HEK293 (cell line): ENCODE measurements around the gene SKI.

Source experiments
- YY1 ChIP-seq: fragments of 450-650 bp; formaldehyde crosslinking; IDR thresholded peaks from 2 replicates; pipeline ENCODE4 v1.5.1; 2018; ENCODE audit warnings: missing biosample characterization, missing genetic modification characterization
- ZBTB11 ChIP-seq: fragments of 450-650 bp; formaldehyde crosslinking; conservative IDR thresholded peaks from 2 replicates; pipeline ENCODE4 v1.5.1; 2016; ENCODE audit warnings: low read depth, missing biosample characterization, missing genetic modification characterization
- ZEB2 ChIP-seq: fragments of 450-650 bp; formaldehyde crosslinking; IDR thresholded peaks from 2 replicates; pipeline ENCODE4 v1.5.1; 2016; ENCODE audit warnings: missing biosample characterization, missing genetic modification characterization
- ZNF138 ChIP-seq: fragments of 450-650 bp; formaldehyde crosslinking; IDR thresholded peaks from 2 replicates; pipeline ENCODE4 v1.5.1; 2016; ENCODE audit warnings: missing biosample characterization, missing genetic modification characterization, borderline replicate concordance
- ZNF433 ChIP-seq: fragments of 450-650 bp; formaldehyde crosslinking; IDR thresholded peaks from 2 replicates; pipeline ENCODE4 v1.5.1; 2016; ENCODE audit warnings: missing biosample characterization, missing genetic modification characterization, low read depth
- ZNF580 ChIP-seq: fragments of 450-650 bp; formaldehyde crosslinking; IDR thresholded peaks from 2 replicates; pipeline ENCODE4 v1.5.1; 2016; ENCODE audit warnings: missing biosample characterization, missing genetic modification characterization
- ZNF707 ChIP-seq: fragments of 450-650 bp; formaldehyde crosslinking; IDR thresholded peaks from 2 replicates; pipeline ENCODE4 v1.5.1; 2016; ENCODE audit warnings: missing biosample characterization, missing genetic modification characterization
- ZXDB ChIP-seq: fragments of 450-650 bp; formaldehyde crosslinking; IDR thresholded peaks from 2 replicates; pipeline ENCODE4 v1.5.1; 2016; ENCODE audit warnings: missing biosample characterization, missing genetic modification characterization
- TF ChIP-seq, protein P1 (sequence below): fragments of 450-650 bp; formaldehyde crosslinking; IDR thresholded peaks from 2 replicates; pipeline ENCODE4 v1.5.1; 2016; ENCODE audit warnings: missing biosample characterization, missing genetic modification characterization
- TF ChIP-seq, protein P2 (sequence below): fragments of 450-650 bp; formaldehyde crosslinking; IDR thresholded peaks from 2 replicates; pipeline ENCODE4 v1.5.1; 2016; ENCODE audit warnings: missing biosample characterization, missing genetic modification characterization

DNA sequence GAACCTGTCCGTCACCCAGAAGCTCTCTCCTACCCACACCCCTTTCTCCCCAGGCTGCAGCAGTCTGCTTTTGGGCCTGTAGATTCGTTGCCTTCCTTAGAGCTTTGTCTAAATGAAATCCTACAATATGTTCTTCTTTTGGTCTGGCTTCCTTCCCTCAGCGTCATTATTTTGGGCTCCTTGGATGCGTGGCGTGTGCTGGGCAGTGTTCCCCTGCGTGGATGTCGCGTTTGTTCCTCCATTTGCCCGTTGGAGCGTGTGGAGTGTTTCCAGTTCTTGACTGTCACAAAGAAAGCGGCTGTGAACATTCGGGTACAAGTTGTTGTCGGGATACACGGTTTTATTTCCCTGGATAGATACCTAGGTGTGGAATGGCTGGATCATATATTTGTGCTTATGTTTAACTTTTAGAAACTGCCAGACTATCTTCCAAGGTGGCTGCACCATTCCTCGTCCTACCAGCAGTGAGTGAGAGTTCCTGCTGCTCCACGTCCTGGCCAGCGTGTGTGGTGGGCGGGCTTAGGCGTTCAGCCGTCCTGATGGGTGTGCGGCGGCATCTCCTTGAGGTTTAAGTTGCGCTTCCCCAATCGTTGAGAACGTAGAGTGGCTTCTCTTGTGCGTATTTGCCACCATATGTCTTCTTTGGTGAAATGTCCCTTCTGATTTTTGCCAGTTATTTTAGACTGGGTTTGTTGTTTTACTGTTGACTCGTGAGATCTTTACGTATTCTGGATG lies 31.7 kb downstream of the SKI start:
- no peak for TF ChIP-seq ZNF707 (tag by site-specific recombination)
- TF ChIP-seq, protein P1, sequence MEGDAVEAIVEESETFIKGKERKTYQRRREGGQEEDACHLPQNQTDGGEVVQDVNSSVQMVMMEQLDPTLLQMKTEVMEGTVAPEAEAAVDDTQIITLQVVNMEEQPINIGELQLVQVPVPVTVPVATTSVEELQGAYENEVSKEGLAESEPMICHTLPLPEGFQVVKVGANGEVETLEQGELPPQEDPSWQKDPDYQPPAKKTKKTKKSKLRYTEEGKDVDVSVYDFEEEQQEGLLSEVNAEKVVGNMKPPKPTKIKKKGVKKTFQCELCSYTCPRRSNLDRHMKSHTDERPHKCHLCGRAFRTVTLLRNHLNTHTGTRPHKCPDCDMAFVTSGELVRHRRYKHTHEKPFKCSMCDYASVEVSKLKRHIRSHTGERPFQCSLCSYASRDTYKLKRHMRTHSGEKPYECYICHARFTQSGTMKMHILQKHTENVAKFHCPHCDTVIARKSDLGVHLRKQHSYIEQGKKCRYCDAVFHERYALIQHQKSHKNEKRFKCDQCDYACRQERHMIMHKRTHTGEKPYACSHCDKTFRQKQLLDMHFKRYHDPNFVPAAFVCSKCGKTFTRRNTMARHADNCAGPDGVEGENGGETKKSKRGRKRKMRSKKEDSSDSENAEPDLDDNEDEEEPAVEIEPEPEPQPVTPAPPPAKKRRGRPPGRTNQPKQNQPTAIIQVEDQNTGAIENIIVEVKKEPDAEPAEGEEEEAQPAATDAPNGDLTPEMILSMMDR, result no peak
- TF ChIP-seq ZXDB (tag by site-specific recombination), result no peak
- TF ChIP-seq ZNF580, result no peak
- no peak for TF ChIP-seq ZBTB11
- TF ChIP-seq ZEB2 (tag by site-specific recombination), result no peak
- no peak for TF ChIP-seq YY1 (tag by site-specific recombination)
- no peak for TF ChIP-seq ZNF433 (tag by site-specific recombination)
- no peak for TF ChIP-seq ZNF138 (tag by site-specific recombination)
- TF ChIP-seq, protein P2, sequence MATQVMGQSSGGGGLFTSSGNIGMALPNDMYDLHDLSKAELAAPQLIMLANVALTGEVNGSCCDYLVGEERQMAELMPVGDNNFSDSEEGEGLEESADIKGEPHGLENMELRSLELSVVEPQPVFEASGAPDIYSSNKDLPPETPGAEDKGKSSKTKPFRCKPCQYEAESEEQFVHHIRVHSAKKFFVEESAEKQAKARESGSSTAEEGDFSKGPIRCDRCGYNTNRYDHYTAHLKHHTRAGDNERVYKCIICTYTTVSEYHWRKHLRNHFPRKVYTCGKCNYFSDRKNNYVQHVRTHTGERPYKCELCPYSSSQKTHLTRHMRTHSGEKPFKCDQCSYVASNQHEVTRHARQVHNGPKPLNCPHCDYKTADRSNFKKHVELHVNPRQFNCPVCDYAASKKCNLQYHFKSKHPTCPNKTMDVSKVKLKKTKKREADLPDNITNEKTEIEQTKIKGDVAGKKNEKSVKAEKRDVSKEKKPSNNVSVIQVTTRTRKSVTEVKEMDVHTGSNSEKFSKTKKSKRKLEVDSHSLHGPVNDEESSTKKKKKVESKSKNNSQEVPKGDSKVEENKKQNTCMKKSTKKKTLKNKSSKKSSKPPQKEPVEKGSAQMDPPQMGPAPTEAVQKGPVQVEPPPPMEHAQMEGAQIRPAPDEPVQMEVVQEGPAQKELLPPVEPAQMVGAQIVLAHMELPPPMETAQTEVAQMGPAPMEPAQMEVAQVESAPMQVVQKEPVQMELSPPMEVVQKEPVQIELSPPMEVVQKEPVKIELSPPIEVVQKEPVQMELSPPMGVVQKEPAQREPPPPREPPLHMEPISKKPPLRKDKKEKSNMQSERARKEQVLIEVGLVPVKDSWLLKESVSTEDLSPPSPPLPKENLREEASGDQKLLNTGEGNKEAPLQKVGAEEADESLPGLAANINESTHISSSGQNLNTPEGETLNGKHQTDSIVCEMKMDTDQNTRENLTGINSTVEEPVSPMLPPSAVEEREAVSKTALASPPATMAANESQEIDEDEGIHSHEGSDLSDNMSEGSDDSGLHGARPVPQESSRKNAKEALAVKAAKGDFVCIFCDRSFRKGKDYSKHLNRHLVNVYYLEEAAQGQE, result no peak
